Neuronal stem cell (in vitro differentiated cells): ENCODE measurements around the gene ASXL2.
"Not testable (repeated sequence)": the region's sequence is repeated elsewhere in the genome, so short reads cannot be mapped to it uniquely, and the experiment has no call there.

ENCODE experiments used
- DNase-seq: peaks from one replicate; pipeline ENCODE4 v3.0.0-alpha.2; 2013; ENCODE audit warnings: low spot score
- H2AFZ ChIP-seq: one replicate; pipeline ENCODE4 v1.6.1; 2013; ENCODE audit warnings: mild to moderate bottlenecking, low read length, inconsistent platforms
- H2AK5ac ChIP-seq: 2 replicates; pipeline ENCODE4 v1.6.1; 2013; ENCODE audit warnings: low read depth, mild to moderate bottlenecking, inconsistent platforms, low read length, moderate library complexity, mixed read lengths
- H2BK120ac ChIP-seq: 2 replicates; pipeline ENCODE4 v1.6.1; 2013; ENCODE audit warnings: low read depth, mild to moderate bottlenecking, inconsistent platforms, low read length, moderate library complexity, mixed read lengths
- H2BK12ac ChIP-seq: one replicate; pipeline ENCODE4 v1.6.1; 2013; ENCODE audit warnings: low read length, inconsistent platforms
- H2BK15ac ChIP-seq: 2 replicates; pipeline ENCODE4 v1.6.1; 2013; ENCODE audit warnings: mild to moderate bottlenecking, low read length, inconsistent platforms, mixed read lengths
- H2BK5ac ChIP-seq: one replicate; pipeline ENCODE4 v1.6.1; 2013; ENCODE audit warnings: inconsistent platforms, mild to moderate bottlenecking, low read length, moderate library complexity
- H3K14ac ChIP-seq: one replicate; pipeline ENCODE4 v1.6.1; 2013; ENCODE audit warnings: low read length, inconsistent platforms
- H3K18ac ChIP-seq: 2 replicates; pipeline ENCODE4 v1.6.1; 2013; ENCODE audit warnings: low read length, inconsistent platforms
- H3K23ac ChIP-seq: 2 replicates; pipeline ENCODE4 v1.6.1; 2013; ENCODE audit warnings: low read depth, mild to moderate bottlenecking, mixed read lengths, low read length, inconsistent platforms; ENCODE audit not compliant: poor library complexity
- H3K27ac ChIP-seq: replicated peaks from 3 replicates; pipeline ENCODE4 v1.5.1; 2013; ENCODE audit warnings: low read length, inconsistent platforms
- H3K27me3 ChIP-seq, 3 experiments: 2 replicates each; pipeline ENCODE4 v1.6.1; 2013; ENCODE audit warnings: low read length in 3 of 3, mild to moderate bottlenecking in 2 of 3, inconsistent platforms in 1 of 3, low read depth in 1 of 3, mixed read lengths in 1 of 3, moderate library complexity in 1 of 3; ENCODE audit not compliant: control insufficient read depth in 3 of 3, insufficient read depth in 3 of 3
- H3K36me3 ChIP-seq, 2 donors: replicated peaks in 1 of 2; 2 replicates each; pipeline ENCODE4 v1.6.1; 2013; ENCODE audit warnings: low read length in 2 of 2; ENCODE audit not compliant: control insufficient read depth in 2 of 2, insufficient read depth in 2 of 2
- H3K4ac ChIP-seq: 2 replicates; pipeline ENCODE4 v1.6.1; 2013; ENCODE audit warnings: inconsistent platforms, mild to moderate bottlenecking, low read length, moderate library complexity
- H3K4me1 ChIP-seq, 2 donors: 1 replicate in 1 of 2; 2 replicates in 1 of 2; pipeline ENCODE4 v1.6.1; 2013; ENCODE audit warnings: low read length in 2 of 2, low read depth in 1 of 2; ENCODE audit not compliant: control insufficient read depth in 2 of 2, insufficient read depth in 1 of 2
- H3K4me2 ChIP-seq: one replicate; pipeline ENCODE4 v1.6.1; 2013; ENCODE audit warnings: mild to moderate bottlenecking, low read length, inconsistent platforms; ENCODE audit not compliant: insufficient read depth, poor library complexity, severe bottlenecking
- H3K4me3 ChIP-seq, 2 donors: 2 replicates each; pipeline ENCODE4 v1.5.1; 2013; ENCODE audit warnings: low read length in 2 of 2, mild to moderate bottlenecking in 2 of 2, inconsistent platforms in 1 of 2, moderate library complexity in 1 of 2
- H3K79me1 ChIP-seq: one replicate; pipeline ENCODE4 v1.6.1; 2013; ENCODE audit warnings: low read depth, mild to moderate bottlenecking, inconsistent platforms, low read length, moderate library complexity
- H3K9ac ChIP-seq: one replicate; pipeline ENCODE4 v1.6.1; 2013; ENCODE audit warnings: mild to moderate bottlenecking, low read depth, low read length, inconsistent platforms; ENCODE audit not compliant: poor library complexity
- H3K9me3 ChIP-seq, 2 donors: replicated peaks in 1 of 2; 2 replicates each; pipeline versions ENCODE3 to v1.6.1; 2013; ENCODE audit warnings: low read length in 2 of 2, mild to moderate bottlenecking in 2 of 2, inconsistent platforms in 1 of 2, low read depth in 1 of 2, mixed read lengths in 1 of 2, moderate library complexity in 1 of 2; ENCODE audit not compliant: control insufficient read depth in 2 of 2, insufficient read depth in 1 of 2
- H4K8ac ChIP-seq: one replicate; pipeline ENCODE4 v1.6.1; 2013; ENCODE audit warnings: low read depth, mild to moderate bottlenecking, inconsistent platforms, low read length, moderate library complexity
- H4K91ac ChIP-seq: one replicate; pipeline ENCODE4 v1.6.1; 2013; ENCODE audit warnings: low read length, low read depth, mild to moderate bottlenecking, inconsistent platforms; ENCODE audit not compliant: poor library complexity
- whole genome bisulfite sequencing, 2 donors: extraction: QIAGEN DNeasy Blood & Tissue Kit; methylation state at CpG; one replicate each; pipeline ENCODE4 v1.1.7; 2013; ENCODE audit warnings: missing lambda C conversion rate in 2 of 2, mixed read lengths in 1 of 2; ENCODE audit not compliant: insufficient read length in 2 of 2, insufficient replicate concordance in 1 of 2; ENCODE audit errors: extremely low coverage in 2 of 2; 5-methylcytosine and 5-hydroxymethylcytosine counted together

ASXL2 gene

DNA sequence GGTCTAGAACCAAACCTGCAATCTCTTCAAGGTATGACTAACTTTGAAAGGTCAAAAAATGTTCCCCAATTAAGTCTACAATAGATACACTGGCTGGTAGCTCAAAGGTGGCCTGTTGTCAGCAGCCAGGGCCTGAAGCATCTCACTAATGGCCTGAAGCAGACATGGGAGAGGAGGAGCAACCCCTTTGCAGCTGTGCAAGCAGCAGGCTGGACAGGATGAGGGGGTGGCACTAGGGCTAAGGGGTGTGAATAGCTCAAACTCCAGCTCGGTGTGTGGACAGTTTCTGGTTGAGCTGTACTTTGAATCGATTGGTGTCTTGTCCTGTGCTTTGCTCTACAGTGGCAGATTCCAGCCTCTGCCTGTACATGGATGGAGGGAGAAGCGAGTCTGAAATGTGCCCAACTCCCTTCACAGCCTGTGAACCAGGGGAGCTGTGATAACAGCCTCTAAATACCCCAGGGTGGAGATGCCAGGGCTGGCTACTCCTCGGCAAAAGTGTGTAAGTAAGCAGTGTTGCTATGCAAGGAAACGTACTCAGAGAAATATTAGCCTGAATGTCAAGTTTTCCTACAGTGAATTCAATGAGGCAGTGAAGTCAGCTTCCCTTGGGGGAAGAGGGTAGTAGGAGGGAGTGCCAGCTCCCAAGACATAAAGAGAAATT, 170.2 kb downstream of the ASXL2 start:
- Histone ChIP-seq H2AK5ac (peak overlapping the region; percentile 50), H3K4me2 (no peak overlapping the region), H3K36me3 (no peaks in the 10 kb centered on the region), H3K9me3 (no peaks in the 10 kb centered on the region), H2BK15ac (peak overlapping the region; percentile 21), H2BK12ac (no peak overlapping the region), H2AFZ (peak overlapping the region; percentile 56), H3K4ac (no peak overlapping the region), H3K9ac (no peak overlapping the region), H3K4me1 (peaks cover 0 to 4% of the 10 kb centered on the region in 2 donors), H3K27ac (no peak overlapping the region), H3K14ac (no peak overlapping the region), H3K4me3 (no peak overlapping the region), H4K91ac (no peak overlapping the region), H3K23ac (no peak overlapping the region), H2BK120ac (no peak overlapping the region), H2BK5ac (no peak overlapping the region), H3K27me3 (no peaks in the 10 kb centered on the region), H3K79me1 (no peaks in the 10 kb centered on the region), H4K8ac (no peak overlapping the region), H3K18ac (no peak overlapping the region)
- no peak for DNase-seq
- no CpG with 5 or more reads among the region's 5 CpGs for WGBS, 2 donors

DNA sequence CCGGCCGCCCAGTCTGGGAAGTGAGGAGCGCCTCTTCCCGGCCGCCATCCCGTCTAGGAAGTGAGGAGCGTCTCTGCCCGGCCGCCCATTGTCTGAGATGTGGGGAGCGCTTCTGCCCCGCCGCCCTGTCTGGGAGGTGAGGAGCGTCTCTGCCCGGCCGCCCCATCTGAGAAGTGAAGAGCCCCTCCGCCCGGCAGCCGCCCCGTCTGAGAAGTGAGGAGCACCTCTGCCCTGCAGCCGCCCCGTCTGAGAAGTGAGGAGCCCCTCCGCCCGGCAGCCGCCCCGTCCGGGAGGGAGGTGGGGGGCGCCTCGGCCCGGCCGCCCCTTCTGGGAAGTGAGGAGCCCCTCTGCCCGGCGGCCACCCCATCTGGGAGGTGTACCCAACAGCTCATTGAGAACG, 172.7 kb downstream of the ASXL2 start:
- H2BK5ac ChIP-seq, H3K79me1 ChIP-seq, H3K27ac ChIP-seq, H3K18ac ChIP-seq, H3K4me3 ChIP-seq, DNase-seq, H3K4me2 ChIP-seq, H3K4me1 ChIP-seq, H3K9ac ChIP-seq, H3K14ac ChIP-seq, H4K8ac ChIP-seq, H2AFZ ChIP-seq, H3K4ac ChIP-seq, H2BK15ac ChIP-seq, H2AK5ac ChIP-seq, H2BK120ac ChIP-seq, H2BK12ac ChIP-seq, H3K23ac ChIP-seq, H3K27me3 ChIP-seq, H3K36me3 ChIP-seq, H3K9me3 ChIP-seq, H4K91ac ChIP-seq: not testable (repeated sequence)
- WGBS, 2 donors: no CpG with 5 or more reads among the region's 33 CpGs

DNA sequence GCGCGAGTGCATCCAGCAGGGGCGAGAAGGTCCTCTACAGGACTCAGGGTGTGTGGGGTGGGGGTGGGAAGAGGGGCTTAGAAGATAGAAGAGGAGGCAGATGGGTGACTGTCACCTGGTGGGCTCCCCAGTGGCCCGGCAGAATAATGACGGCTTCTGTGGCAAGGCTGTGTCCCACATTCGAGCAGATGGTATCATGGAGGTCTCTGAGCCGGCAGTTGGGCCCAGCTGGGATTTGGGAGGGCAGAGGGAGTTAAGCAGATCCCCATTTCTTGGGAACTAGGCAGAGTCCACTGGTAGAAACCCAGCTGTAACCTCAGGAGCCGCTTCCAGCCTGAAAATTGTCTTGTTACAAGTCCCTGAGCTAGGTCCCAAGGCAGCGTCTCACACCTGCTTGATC, 176.5 kb downstream of the ASXL2 start:
- DNase-seq: no peak
- no peak overlapping the region for H2BK12ac ChIP-seq
- no peaks in the 10 kb centered on the region for H3K36me3 ChIP-seq

DNA sequence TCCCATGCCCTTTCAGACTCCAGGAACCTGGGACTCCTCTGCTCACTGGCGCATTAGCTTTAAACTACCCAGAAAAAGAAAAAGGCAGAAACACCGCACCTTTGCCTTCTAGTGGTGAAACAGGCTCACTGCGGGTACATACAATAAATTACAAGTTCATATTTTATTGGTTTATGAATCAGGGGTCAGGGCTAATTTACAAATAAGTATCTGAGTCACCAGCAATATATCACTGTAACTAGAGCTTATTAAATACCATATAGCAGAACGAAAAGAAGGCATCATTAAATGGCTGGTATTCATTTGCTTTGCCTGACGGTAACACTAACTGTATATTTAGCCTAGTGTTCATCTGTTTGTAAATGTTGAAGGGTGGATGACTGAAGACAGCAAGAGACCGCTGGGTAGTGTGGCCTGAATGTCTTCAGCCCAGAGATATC, 178.0 kb downstream of the ASXL2 start:
- Histone ChIP-seq H3K4ac (no peak overlapping the region), H3K27ac (no peak overlapping the region), H4K91ac (no peak overlapping the region), H2BK120ac (no peak overlapping the region), H3K4me3 (no peak overlapping the region), H2BK15ac (no peak overlapping the region), H2BK12ac (no peak overlapping the region), H3K36me3 (no peaks in the 10 kb centered on the region), H3K23ac (no peak overlapping the region), H3K27me3 (peaks cover 0 to 14% (median 0%) of the 10 kb centered on the region in 3 experiments), H3K4me2 (no peak overlapping the region), H2AK5ac (no peak overlapping the region), H3K9ac (no peak overlapping the region), H2AFZ (no peak overlapping the region), H2BK5ac (no peak overlapping the region), H3K9me3 (no peaks in the 10 kb centered on the region), H3K18ac (no peak overlapping the region), H3K79me1 (no peaks in the 10 kb centered on the region), H4K8ac (no peak overlapping the region), H3K14ac (no peak overlapping the region), H3K4me1 (peaks cover 13 to 14% of the 10 kb centered on the region in 2 donors)
- DNase-seq: no peak
- WGBS, 2 donors: no CpG with 5 or more reads among the region's 6 CpGs

More for the DNA sequence above, 176.5 kb downstream of the ASXL2 start:
- Histone ChIP-seq H3K23ac (no peak overlapping the region), H4K8ac (no peak overlapping the region), H4K91ac (no peak overlapping the region), H3K4ac (no peak overlapping the region), H3K4me1 (peaks cover 13 to 14% of the 10 kb centered on the region in 2 donors), H3K14ac (no peak overlapping the region), H3K4me2 (no peak overlapping the region), H2BK15ac (no peak overlapping the region), H2AFZ (no peak overlapping the region), H3K79me1 (no peaks in the 10 kb centered on the region), H3K27ac (no peak overlapping the region), H3K9me3 (no peaks in the 10 kb centered on the region), H2BK5ac (no peak overlapping the region), H3K27me3 (peaks cover 0 to 14% (median 0%) of the 10 kb centered on the region in 3 experiments), H2BK120ac (no peak overlapping the region), H3K9ac (no peak overlapping the region), H2AK5ac (peak overlapping the region; percentile 50), H3K18ac (no peak overlapping the region), H3K4me3 (no peak overlapping the region)
- no CpG with 5 or more reads among the region's 9 CpGs for WGBS, 2 donors
